MM.1S (cell line): ENCODE data around the gene YWHAG.
"Not testable (repeated sequence)": the region's sequence is repeated elsewhere in the genome, so short reads cannot be mapped to it uniquely, and the experiment has no call there.

Experiments
- CTCF ChIP-seq: fragments of 300-600 bp; sonication (generic); IDR thresholded peaks from 2 replicates; pipeline ENCODE4 v1.5.1; 2016; ENCODE audit warnings: antibody characterized with exemption, low read length, mixed read lengths
- EZH2phosphoT487 ChIP-seq: fragments of 300-600 bp; sonication (generic); IDR thresholded peaks from 2 replicates; pipeline ENCODE4 v1.6.1; 2018; ENCODE audit warnings: antibody characterized with exemption, low read length

- TF ChIP-seq CTCF, EZH2phosphoT487: not testable (repeated sequence)
Measured at GRCh38 chr7:76335417-76335816, 23.4 kb downstream of the YWHAG start.
